HEK293T (cell line): ENCODE data around the gene PSMD6.

Experiments used
- CTCF ChIA-PET: fragments of 350-600 bp; formaldehyde crosslinking; extraction: SDS; loops from one replicate; lab custom pipeline; 2021; ENCODE audit warnings: antibody characterized with exemption, inconsistent platforms; lab: Yijun Ruan, JAX
- POLR2A ChIA-PET: fragments of 350-600 bp; formaldehyde crosslinking; extraction: SDS; loops from one replicate; lab custom pipeline; 2020; ENCODE audit warnings: antibody characterized with exemption, inconsistent platforms; lab: Yijun Ruan, JAX
- DNase-seq: peaks from one replicate; pipeline ENCODE4 v3.0.0; 2012; ENCODE audit warnings: mixed read lengths; ENCODE audit errors: extremely low spot score
- ARNT ChIP-seq: fragments of 450-650 bp; IDR thresholded peaks from 2 replicates; pipeline ENCODE4 v1.6.1; 2017; ENCODE audit warnings: mild to moderate bottlenecking
- BHLHE40 ChIP-seq: fragments of 450-650 bp; IDR thresholded peaks from 2 replicates; pipeline ENCODE4 v1.6.1; 2016; ENCODE audit warnings: mild to moderate bottlenecking, moderate library complexity, borderline replicate concordance
- CTBP1 ChIP-seq: fragments of 450-650 bp; IDR thresholded peaks from 2 replicates; pipeline ENCODE4 v1.6.1; 2016; ENCODE audit warnings: borderline replicate concordance
- ELF4 ChIP-seq: fragments of 450-650 bp; IDR thresholded peaks from 2 replicates; pipeline ENCODE4 v1.6.1; 2017; ENCODE audit warnings: antibody characterized with exemption
- FOXA1 ChIP-seq: fragments of 450-650 bp; IDR thresholded peaks from 2 replicates; pipeline ENCODE4 v1.6.1; 2016; ENCODE audit warnings: mild to moderate bottlenecking
- FOXK2 ChIP-seq: fragments of 450-650 bp; IDR thresholded peaks from 2 replicates; pipeline ENCODE4 v1.6.1; 2016; ENCODE audit warnings: mild to moderate bottlenecking
- FOXM1 ChIP-seq: fragments of 450-650 bp; IDR thresholded peaks from 2 replicates; pipeline ENCODE4 v1.6.1; 2017; ENCODE audit warnings: mild to moderate bottlenecking, borderline replicate concordance
- HDGF ChIP-seq: fragments of 450-650 bp; IDR thresholded peaks from 2 replicates; pipeline ENCODE4 v1.6.1; 2017; ENCODE audit warnings: antibody characterized with exemption, borderline replicate concordance
- L3MBTL2 ChIP-seq: fragments of 450-650 bp; conservative IDR thresholded peaks from 2 replicates; pipeline ENCODE4 v1.6.1; 2016; ENCODE audit warnings: mild to moderate bottlenecking
- LEF1 ChIP-seq: fragments of 450-650 bp; IDR thresholded peaks from 2 replicates; pipeline ENCODE4 v1.6.1; 2017; ENCODE audit warnings: mild to moderate bottlenecking, borderline replicate concordance
- NFRKB ChIP-seq: fragments of 450-650 bp; IDR thresholded peaks from 2 replicates; pipeline ENCODE4 v1.6.1; 2016; ENCODE audit warnings: mild to moderate bottlenecking, moderate library complexity
- SP1 ChIP-seq: fragments of 450-650 bp; IDR thresholded peaks from 2 replicates; pipeline ENCODE4 v1.6.1; 2017
- SUZ12 ChIP-seq: fragments of 450-650 bp; IDR thresholded peaks from 2 replicates; pipeline ENCODE4 v1.6.1; 2016; ENCODE audit warnings: mild to moderate bottlenecking
- TARDBP ChIP-seq: fragments of 450-650 bp; IDR thresholded peaks from 2 replicates; pipeline ENCODE4 v1.6.1; 2016
- ZNF384 ChIP-seq: fragments of 450-650 bp; IDR thresholded peaks from 2 replicates; pipeline ENCODE4 v1.6.1; 2016
- TF ChIP-seq, protein P1 (sequence below): fragments of 450-650 bp; IDR thresholded peaks from 2 replicates; pipeline ENCODE4 v1.6.1; 2016

PSMD6 gene

DNA sequence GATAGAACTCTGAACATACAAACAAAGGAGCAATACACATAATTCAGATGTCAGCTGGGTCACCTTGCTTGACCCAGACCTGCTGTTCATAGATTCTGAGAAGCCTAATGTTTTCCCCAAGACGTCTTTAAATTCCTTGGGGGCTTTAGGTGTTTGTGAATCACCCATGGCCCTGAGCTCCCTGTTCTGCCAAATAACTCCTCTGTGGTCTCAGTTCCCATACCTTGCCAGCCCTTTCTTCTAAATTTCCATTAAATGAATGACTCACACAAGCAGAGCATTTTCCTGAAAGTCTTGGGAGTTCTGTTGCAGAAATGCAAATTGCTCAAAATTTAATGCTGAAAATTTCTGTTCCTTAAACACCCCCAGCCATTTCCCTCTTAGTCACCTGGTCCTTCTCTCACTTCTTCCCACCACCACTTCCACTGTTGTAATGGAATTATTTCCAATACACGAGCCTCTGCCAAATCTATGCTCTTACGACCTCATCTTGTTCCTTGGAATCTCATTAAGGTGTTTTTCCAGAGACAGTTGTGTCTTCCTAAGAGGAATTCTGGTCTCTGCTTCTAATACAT lies 33.4 kb upstream of the PSMD6 start:
- POLR2A ChIA-PET, result no interaction called here
- CTCF ChIA-PET, result no interaction called here
- TF ChIP-seq ELF4 (no peak), FOXA1 (no peak), L3MBTL2 (no peak), ARNT (no peak), TARDBP (no peak)
- DNase-seq, result no peak

DNA sequence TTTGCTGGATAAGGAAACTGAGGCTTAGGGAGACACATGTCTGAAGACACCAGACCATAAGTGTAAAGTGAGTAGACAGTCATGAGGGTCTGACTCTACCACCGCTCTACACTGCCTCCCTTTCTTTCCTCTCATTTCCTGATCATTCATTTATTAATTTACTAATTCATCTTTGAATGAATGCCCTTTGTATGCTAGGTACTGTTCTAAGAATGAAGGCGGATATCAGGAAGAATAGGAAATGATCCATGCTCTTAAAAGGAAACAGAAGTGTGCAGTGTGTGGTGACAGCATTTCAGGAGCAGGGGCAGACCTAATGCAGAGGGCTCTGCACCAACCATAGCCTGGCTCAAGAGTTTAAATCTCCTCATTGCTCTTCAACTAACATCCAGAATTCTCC lies 31.8 kb upstream of the PSMD6 start:
- ChIA-PET POLR2A (no interaction called here), CTCF (no interaction called here)
- no peak for DNase-seq
- no peak for TF ChIP-seq SP1
- TF ChIP-seq ARNT, result no peak
- no peak for TF ChIP-seq HDGF
- no peak for TF ChIP-seq LEF1
- TF ChIP-seq NFRKB, result no peak
- TF ChIP-seq CTBP1, result no peak
- TF ChIP-seq SUZ12, result no peak

DNA sequence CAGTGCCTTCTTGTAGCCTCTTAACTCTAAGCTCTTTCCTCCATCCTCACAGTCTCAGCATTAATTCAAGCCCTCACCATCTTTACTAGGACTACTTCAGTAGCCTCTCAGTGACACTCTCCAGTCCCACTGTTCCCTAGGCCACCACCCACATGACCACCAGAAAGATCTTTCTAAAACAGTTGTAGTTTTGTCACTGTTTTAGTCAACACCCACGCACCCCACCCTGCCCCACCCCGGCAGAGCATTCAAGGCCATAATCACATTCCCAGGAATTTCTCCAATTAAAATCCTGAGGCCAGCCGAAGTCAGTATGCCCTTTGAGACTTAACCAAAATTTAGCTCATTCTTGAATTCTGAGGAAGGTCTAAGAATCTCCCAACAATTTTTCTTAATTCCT lies 31.2 kb upstream of the PSMD6 start:
- ChIA-PET CTCF (no interaction called here), POLR2A (no interaction called here)
- TF ChIP-seq NFRKB (no peak), FOXA1 (no peak), FOXM1 (no peak), SP1 (no peak), LEF1 (no peak), SUZ12 (no peak)
- DNase-seq, result no peak

DNA sequence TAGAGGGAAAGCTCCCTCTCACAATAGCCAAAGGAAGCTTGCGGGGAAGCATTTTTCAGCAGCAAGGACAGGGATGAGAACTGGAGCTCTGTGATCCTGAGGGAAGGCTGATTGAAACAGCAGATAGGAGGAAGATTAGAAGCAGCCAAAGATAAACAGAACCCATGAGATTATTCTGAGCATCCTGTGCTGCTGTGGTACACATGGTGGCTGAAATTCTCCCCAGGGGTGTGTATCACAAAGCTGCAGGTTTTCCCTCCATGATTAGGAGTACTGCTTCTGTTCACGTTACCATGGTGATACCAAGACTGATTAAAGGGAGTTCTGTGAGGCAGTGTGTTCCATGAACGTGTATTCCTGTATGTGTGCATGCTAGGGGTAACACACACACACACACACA lies 30.3 kb upstream of the PSMD6 start:
- TF ChIP-seq ARNT (no peak), LEF1 (no peak), FOXM1 (no peak), BHLHE40 (no peak), SUZ12 (no peak), ELF4 (no peak)
- no peak for DNase-seq
- ChIA-PET CTCF (no interaction called here), POLR2A (no interaction called here)

DNA sequence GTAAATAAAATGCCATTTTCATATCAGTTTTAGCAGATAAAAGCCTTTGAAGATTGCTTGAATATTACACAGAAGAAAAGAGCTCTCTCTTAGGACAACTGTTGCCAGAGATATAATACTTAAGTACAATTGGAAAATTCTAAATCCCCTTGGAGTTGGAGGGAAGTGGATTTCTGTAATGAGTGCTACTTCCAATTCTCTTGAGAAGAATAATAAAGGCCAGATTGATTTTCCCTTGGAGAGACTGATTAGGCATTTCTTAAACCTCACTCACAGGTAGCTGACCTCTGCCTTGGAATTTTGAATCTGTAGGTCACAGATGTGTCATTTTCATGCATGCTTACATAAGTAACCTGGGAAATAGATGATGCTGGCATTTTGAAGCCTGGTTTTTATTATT lies 29.8 kb upstream of the PSMD6 start:
- TF ChIP-seq ZNF384, result no peak
- TF ChIP-seq SUZ12, result no peak
- TF ChIP-seq FOXA1, result no peak
- no peak for TF ChIP-seq TARDBP
- TF ChIP-seq ARNT, result no peak
- no peak for TF ChIP-seq NFRKB
- no peak for TF ChIP-seq FOXK2
- no peak for TF ChIP-seq LEF1
- TF ChIP-seq BHLHE40, result no peak
- no peak for TF ChIP-seq L3MBTL2
- TF ChIP-seq CTBP1, result no peak
- no peak for TF ChIP-seq SP1
- no peak for TF ChIP-seq HDGF
- TF ChIP-seq ELF4, result no peak
- TF ChIP-seq, protein P1, sequence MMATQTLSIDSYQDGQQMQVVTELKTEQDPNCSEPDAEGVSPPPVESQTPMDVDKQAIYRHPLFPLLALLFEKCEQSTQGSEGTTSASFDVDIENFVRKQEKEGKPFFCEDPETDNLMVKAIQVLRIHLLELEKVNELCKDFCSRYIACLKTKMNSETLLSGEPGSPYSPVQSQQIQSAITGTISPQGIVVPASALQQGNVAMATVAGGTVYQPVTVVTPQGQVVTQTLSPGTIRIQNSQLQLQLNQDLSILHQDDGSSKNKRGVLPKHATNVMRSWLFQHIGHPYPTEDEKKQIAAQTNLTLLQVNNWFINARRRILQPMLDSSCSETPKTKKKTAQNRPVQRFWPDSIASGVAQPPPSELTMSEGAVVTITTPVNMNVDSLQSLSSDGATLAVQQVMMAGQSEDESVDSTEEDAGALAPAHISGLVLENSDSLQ, result no peak
- TF ChIP-seq FOXM1, result no peak
- no peak for DNase-seq
- ChIA-PET POLR2A (interaction anchor here (0.6 kb wide), 1 partner anchor 13 kb away, joined by 3 read pairs; no protein-coding TSS in a partner anchor), CTCF (no interaction called here)

DNA sequence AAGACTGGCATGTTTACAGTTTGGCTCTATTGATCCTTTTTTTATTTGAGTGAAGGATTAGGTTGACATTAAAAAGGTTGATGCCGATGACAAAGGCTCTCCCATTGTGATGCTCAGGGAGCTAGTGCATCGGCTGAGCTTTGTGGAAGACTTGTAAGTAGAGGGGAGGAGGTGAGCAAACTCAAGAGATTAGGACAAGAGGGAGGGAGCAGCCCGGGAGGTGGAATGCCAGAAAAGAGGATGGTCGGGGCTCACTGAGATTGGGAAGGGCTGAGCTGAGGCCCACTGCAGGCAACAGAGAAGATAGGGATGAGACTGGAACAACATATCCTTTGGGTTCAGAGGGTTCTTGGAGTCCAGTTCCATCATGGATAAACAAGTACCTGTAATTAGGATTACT lies 26.5 kb upstream of the PSMD6 start:
- ChIA-PET POLR2A (no interaction called here), CTCF (no interaction called here)
- no peak for DNase-seq
- TF ChIP-seq NFRKB (no peak), SUZ12 (no peak), SP1 (no peak), FOXK2 (no peak), BHLHE40 (no peak), L3MBTL2 (no peak), ARNT (no peak), CTBP1 (no peak), ELF4 (no peak), TARDBP (no peak), LEF1 (no peak), ZNF384 (no peak), FOXA1 (no peak), HDGF (no peak), FOXM1 (no peak)
- TF ChIP-seq, protein P1, result no peak

DNA sequence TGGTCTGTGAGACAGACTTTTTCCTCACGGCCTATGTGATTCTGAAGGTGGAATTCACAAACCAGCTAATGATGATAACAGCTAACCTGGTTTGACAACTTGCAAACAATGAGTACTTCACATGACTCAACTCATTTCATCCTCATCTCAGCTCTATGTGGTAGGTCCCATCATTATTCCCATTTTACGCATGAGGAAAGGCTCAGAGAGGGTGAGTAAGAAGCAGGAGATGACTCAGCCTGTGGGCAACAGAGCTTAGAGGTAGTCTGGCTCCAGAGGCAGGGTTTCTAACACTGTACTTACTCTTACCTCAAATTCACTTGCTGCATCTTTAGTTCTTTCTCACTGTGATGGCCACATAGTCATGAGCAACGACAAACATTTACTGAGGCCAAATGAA lies 25.8 kb upstream of the PSMD6 start:
- POLR2A ChIA-PET, result no interaction called here
- no peak for DNase-seq
- TF ChIP-seq SUZ12 (no peak), FOXK2 (no peak), HDGF (no peak), SP1 (no peak), NFRKB (no peak), FOXM1 (no peak), ELF4 (no peak), FOXA1 (no peak), ZNF384 (no peak), TARDBP (no peak), L3MBTL2 (no peak)
- CTCF ChIA-PET, result no interaction called here
